Keratinocyte (primary cell): ENCODE results near the gene C5orf22. TPM values are rescaled to one million over a fixed set of nuclear protein-coding genes. Genes with fewer than 3 reads are reported as not detected.

ENCODE experiments used
- DNase-seq: peaks from one replicate; pipeline ENCODE4 v3.0.0-alpha.2; 2011; ENCODE audit warnings: low read depth, missing footprints, low spot score
- FAIRE-seq: peaks from 2 replicates; lab custom pipeline; 2011; peaks lifted over from hg19 to GRCh38; lab: Jason Lieb, UNC
- H2AFZ ChIP-seq: 2 replicates; pipeline ENCODE4 v1.6.0; 2012; ENCODE audit warnings: low read length, control low read depth, inconsistent platforms; ENCODE audit not compliant: control insufficient read depth
- H3K27ac ChIP-seq: 2 replicates; pipeline ENCODE4 v1.5.1; 2011; ENCODE audit warnings: low read length; ENCODE audit not compliant: control insufficient read depth, insufficient read depth
- H3K27me3 ChIP-seq: 3 replicates; pipeline ENCODE4 v1.6.0; 2011; ENCODE audit warnings: low read length; ENCODE audit not compliant: control insufficient read depth, insufficient read depth; ENCODE audit errors: extremely low read depth
- H3K36me3 ChIP-seq, 2 experiments: 2 replicates in 1 of 2; 3 replicates in 1 of 2; pipeline ENCODE4 v1.5.1; 2011; ENCODE audit warnings: low read length in 2 of 2, mild to moderate bottlenecking in 1 of 2; ENCODE audit not compliant: control insufficient read depth in 2 of 2, insufficient read depth in 2 of 2; ENCODE audit errors: extremely low read depth in 1 of 2
- H3K4me1 ChIP-seq: 3 replicates; pipeline ENCODE4 v1.5.1; 2011; ENCODE audit warnings: low read length; ENCODE audit not compliant: control insufficient read depth, insufficient read depth; ENCODE audit errors: extremely low read depth
- H3K4me2 ChIP-seq: 3 replicates; pipeline ENCODE4 v1.6.0; 2011; ENCODE audit warnings: low read depth, low read length; ENCODE audit not compliant: control insufficient read depth, insufficient read depth; ENCODE audit errors: extremely low read depth
- H3K4me3 ChIP-seq, 3 experiments: fragments of 200-600 bp in 1 of 3; sonication (generic) in 1 of 3; 2 replicates in 2 of 3; 3 replicates in 1 of 3; pipeline ENCODE4 v1.5.1; 2011 to 2016; ENCODE audit warnings: low read length in 3 of 3, mild to moderate bottlenecking in 3 of 3, control low read depth in 2 of 3, inconsistent platforms in 1 of 3, low read depth in 1 of 3, mixed read lengths in 1 of 3, mixed run types in 1 of 3, moderate library complexity in 1 of 3; ENCODE audit not compliant: control insufficient read depth in 2 of 3, insufficient read depth in 2 of 3; ENCODE audit errors: extremely low read depth in 1 of 3
- H3K79me2 ChIP-seq: 2 replicates; pipeline ENCODE4 v1.6.0; 2012; ENCODE audit warnings: low read length; ENCODE audit not compliant: control insufficient read depth, insufficient read depth
- H3K9ac ChIP-seq: 3 replicates; pipeline ENCODE4 v1.6.0; 2011; ENCODE audit warnings: low read length; ENCODE audit not compliant: control insufficient read depth, insufficient read depth; ENCODE audit errors: extremely low read depth
- H3K9me1 ChIP-seq: 3 replicates; pipeline ENCODE4 v1.6.0; 2011; ENCODE audit warnings: low read length; ENCODE audit not compliant: control insufficient read depth, insufficient read depth; ENCODE audit errors: extremely low read depth
- H3K9me3 ChIP-seq: 2 replicates; pipeline ENCODE4 v1.5.1; 2012; ENCODE audit warnings: low read depth, low read length; ENCODE audit not compliant: control insufficient read depth
- H4K20me1 ChIP-seq: 3 replicates; pipeline ENCODE4 v1.6.0; 2011; ENCODE audit warnings: low read length; ENCODE audit not compliant: control insufficient read depth, insufficient read depth; ENCODE audit errors: extremely low read depth
- CTCF ChIP-seq, 3 experiments: IDR thresholded peaks in 1 of 3; conservative IDR thresholded peaks in 1 of 3; optimal IDR thresholded peaks in 1 of 3; 2 replicates in 2 of 3; 3 replicates in 1 of 3; pipeline versions ENCODE3 to v1.5.1; 2011; ENCODE audit warnings: low read length in 3 of 3, mild to moderate bottlenecking in 3 of 3, moderate library complexity in 2 of 3, control low read depth in 1 of 3, inconsistent platforms in 1 of 3; ENCODE audit not compliant: insufficient read depth in 2 of 3; ENCODE audit errors: extremely low read depth in 1 of 3
- EZH2 ChIP-seq: IDR thresholded peaks from one replicate; pipeline ENCODE4 v1.6.1; 2012; ENCODE audit warnings: inconsistent platforms, mild to moderate bottlenecking, low read length, moderate library complexity
- dilution Hi-C: fragments of 300-500 bp; cut with MboI; formaldehyde crosslinking; loops from one replicate; pipeline ENCODE4 v1.7.0; 2020; ENCODE audit warnings: low sequenced_read_pairs; ENCODE audit not compliant: extremely low pct_ligation_motif_present
- polyA plus RNA-seq, 5 experiments: library from polyadenylated mRNA; depleted of rRNA in 3 of 5; stranded (reverse) in 3 of 5; stranded (forward) in 1 of 5; unstranded in 1 of 5; fragments of >200 nt; gene quantifications; 1 replicate in 1 of 5; 2 replicates in 3 of 5; 3 replicates in 1 of 5; pipeline versions ENCODE4 v1.2.1 to v1.2.3, GENCODE V29; 2011 to 2012; ENCODE audit warnings: missing spikeins in 2 of 5, low read depth in 1 of 5, low replicate concordance in 1 of 5

Gene C5orf22
- polyA plus RNA-seq, 1 donor (not counting 4 experiments of a cell fraction or from before 2014, with no cell fraction given): 27.6 TPM

GRCh38 chr5:31579558-31579957, 47.5 kb downstream of the C5orf22 start:
- FAIRE-seq: no peak

GRCh38 chr5:31581498-31582099, 49.5 kb downstream of the C5orf22 start:
- Histone ChIP-seq H3K79me2 (no peaks in the 10 kb centered on the region), H3K4me1 (no peaks in the 10 kb centered on the region), H3K27ac (no peak overlapping the region), H2AFZ (no peak overlapping the region), H3K9ac (no peak overlapping the region), H4K20me1 (no peaks in the 10 kb centered on the region), H3K9me3 (no peaks in the 10 kb centered on the region), H3K36me3 (no peaks in the 10 kb centered on the region), H3K4me2 (no peak overlapping the region), H3K9me1 (no peaks in the 10 kb centered on the region), H3K27me3 (no peaks in the 10 kb centered on the region), H3K4me3 (no peak overlapping the region)
- TF ChIP-seq EZH2 (no peak), CTCF (optimal IDR thresholded peaks at IDR 0.05 in 1 of 3, IDR thresholded peaks at IDR 0.05 in 1 of 3, conservative IDR thresholded peaks at IDR 0.05 in 1 of 3; ENCODE audit: extremely low read depth in 1 of 3, insufficient read depth in 2 of 3, low read length in 3 of 3) (peak in 2 of 3 experiments; percentile 15 to 22)
- FAIRE-seq (no peak), DNase-seq (no peak)
- dilution Hi-C loops: no loop called here

More at GRCh38 chr5:31579558-31579957, 47.5 kb downstream of the C5orf22 start:
- no peaks in the 10 kb centered on the region for H3K9me3 ChIP-seq
- no peak overlapping the region for H3K9ac ChIP-seq
- DNase-seq: no peak
- no peaks in the 10 kb centered on the region for H3K27me3 ChIP-seq
- H3K4me1 ChIP-seq: no peaks in the 10 kb centered on the region
- no peak overlapping the region for H3K4me3 ChIP-seq
- no peak overlapping the region for H3K27ac ChIP-seq
- H3K4me2 ChIP-seq: no peak overlapping the region
- H3K9me1 ChIP-seq: no peaks in the 10 kb centered on the region
- no peaks in the 10 kb centered on the region for H3K36me3 ChIP-seq
- TF ChIP-seq CTCF (optimal IDR thresholded peaks at IDR 0.05 in 1 of 3, IDR thresholded peaks at IDR 0.05 in 1 of 3, conservative IDR thresholded peaks at IDR 0.05 in 1 of 3; ENCODE audit: extremely low read depth in 1 of 3, insufficient read depth in 2 of 3, low read length in 3 of 3): no peak
- TF ChIP-seq EZH2: no peak
- dilution Hi-C loops: no loop called here
- no peak overlapping the region for H2AFZ ChIP-seq
- no peaks in the 10 kb centered on the region for H3K79me2 ChIP-seq
- H4K20me1 ChIP-seq: no peaks in the 10 kb centered on the region
